Liver (tissue), 9 donors: ENCODE data around the gene ACYP1. TPM values are rescaled to one million over a fixed set of nuclear protein-coding genes. Genes with fewer than 3 reads are reported as not detected.

Experiments
- DNase-seq: peaks from one replicate; pipeline ENCODE4 v3.0.0-alpha.2; 2017; ENCODE audit warnings: low spot score
- H3K27ac ChIP-seq, 2 donors: one replicate each; pipeline ENCODE4 v1.7.0; 2013; ENCODE audit warnings: inconsistent platforms in 2 of 2, low read length in 2 of 2, control low read depth in 1 of 2, low read depth in 1 of 2, mild to moderate bottlenecking in 1 of 2
- H3K27me3 ChIP-seq, 4 donors: one replicate each; pipeline versions ENCODE4 v1.6.1 to v1.7.0; 2013; ENCODE audit warnings: low read length in 3 of 4, inconsistent platforms in 1 of 4, mild to moderate bottlenecking in 1 of 4, moderate library complexity in 1 of 4; ENCODE audit not compliant: control insufficient read depth in 4 of 4, insufficient read depth in 4 of 4
- H3K36me3 ChIP-seq, 4 donors: one replicate each; pipeline versions ENCODE4 v1.6.1 to v1.7.0; 2013; ENCODE audit warnings: low read length in 3 of 4, mild to moderate bottlenecking in 3 of 4, low read depth in 1 of 4, moderate library complexity in 1 of 4; ENCODE audit not compliant: control insufficient read depth in 4 of 4, insufficient read depth in 3 of 4
- H3K4me1 ChIP-seq, 4 donors: one replicate each; pipeline versions ENCODE4 v1.6.1 to v1.7.0; 2013; ENCODE audit warnings: low read length in 3 of 4, mild to moderate bottlenecking in 3 of 4, moderate library complexity in 1 of 4; ENCODE audit not compliant: control insufficient read depth in 4 of 4, insufficient read depth in 4 of 4
- H3K4me3 ChIP-seq, 3 donors: one replicate each; pipeline versions ENCODE4 v1.6.1 to v1.7.0; 2013; ENCODE audit warnings: low read length in 3 of 3, control low read depth in 1 of 3, low read depth in 1 of 3, mild to moderate bottlenecking in 1 of 3
- H3K9ac ChIP-seq, 2 donors: one replicate each; pipeline ENCODE4 v1.7.0; 2013; ENCODE audit warnings: low read length in 2 of 2, mild to moderate bottlenecking in 2 of 2, moderate library complexity in 2 of 2, control low read depth in 1 of 2, low read depth in 1 of 2
- H3K9me3 ChIP-seq, 4 donors: one replicate each; pipeline versions ENCODE4 v1.6.1 to v1.7.0; 2013; ENCODE audit warnings: low read length in 3 of 4; ENCODE audit not compliant: control insufficient read depth in 4 of 4
- ATF3 ChIP-seq: IDR thresholded peaks from 2 replicates; pipeline ENCODE4 v1.6.1; 2016; ENCODE audit warnings: antibody characterized with exemption
- CTCF ChIP-seq: fragments of 150-350 bp; IDR thresholded peaks from 2 replicates; pipeline ENCODE4 v1.5.1; 2017; ENCODE audit warnings: improper control_type of control experiment, low read depth, low read length; ENCODE audit not compliant: missing input control
- EGR1 ChIP-seq, 2 donors: IDR thresholded peaks; 2 replicates each; pipeline ENCODE4 v1.6.1; 2016 to 2018; ENCODE audit warnings: antibody characterized with exemption in 2 of 2, low read depth in 2 of 2
- FOXA1 ChIP-seq: IDR thresholded peaks from 2 replicates; pipeline ENCODE4 v1.6.1; 2016; ENCODE audit warnings: antibody characterized with exemption
- FOXA2 ChIP-seq: IDR thresholded peaks from 2 replicates; pipeline ENCODE4 v1.6.1; 2016; ENCODE audit warnings: antibody characterized with exemption
- GABPA ChIP-seq, 2 donors: IDR thresholded peaks in 1 of 2; conservative IDR thresholded peaks in 1 of 2; 2 replicates each; pipeline ENCODE4 v1.6.1; 2016; ENCODE audit warnings: antibody characterized with exemption in 2 of 2, mild to moderate bottlenecking in 1 of 2, moderate library complexity in 1 of 2
- HNF4A ChIP-seq, 2 donors: conservative IDR thresholded peaks; 2 replicates each; pipeline ENCODE4 v1.6.1; 2016; ENCODE audit warnings: antibody characterized with exemption in 2 of 2, mild to moderate bottlenecking in 2 of 2
- HNF4G ChIP-seq: IDR thresholded peaks from 2 replicates; pipeline ENCODE4 v1.6.1; 2016; ENCODE audit warnings: antibody characterized with exemption
- JUND ChIP-seq, 2 donors: IDR thresholded peaks; 2 replicates each; pipeline ENCODE4 v1.6.1; 2016; ENCODE audit warnings: antibody characterized with exemption in 2 of 2
- NR2F2 ChIP-seq: IDR thresholded peaks from 2 replicates; pipeline ENCODE4 v1.6.1; 2016; ENCODE audit warnings: antibody characterized with exemption
- RAD21 ChIP-seq, 2 donors: IDR thresholded peaks; 2 replicates each; pipeline ENCODE4 v1.6.1; 2016; ENCODE audit warnings: antibody characterized with exemption in 2 of 2, mild to moderate bottlenecking in 2 of 2
- RXRA ChIP-seq, 2 donors: IDR thresholded peaks; 2 replicates each; pipeline ENCODE4 v1.6.1; 2017 to 2018; ENCODE audit warnings: antibody characterized with exemption in 2 of 2, mild to moderate bottlenecking in 1 of 2
- SP1 ChIP-seq: IDR thresholded peaks from 2 replicates; pipeline ENCODE4 v1.6.1; 2018; ENCODE audit warnings: antibody characterized with exemption, mild to moderate bottlenecking
- TAF1 ChIP-seq: conservative IDR thresholded peaks from 2 replicates; pipeline ENCODE4 v1.6.1; 2016; ENCODE audit warnings: antibody characterized with exemption, mild to moderate bottlenecking
- YY1 ChIP-seq: IDR thresholded peaks from 2 replicates; pipeline ENCODE4 v1.6.1; 2016; ENCODE audit warnings: antibody characterized with exemption, mild to moderate bottlenecking
- ZBTB33 ChIP-seq: IDR thresholded peaks from 2 replicates; pipeline ENCODE4 v1.6.1; 2016; ENCODE audit warnings: antibody characterized with exemption
- WGBS: extraction: QIAGEN DNeasy Blood & Tissue Kit; methylation state at CpG from one replicate; pipeline ENCODE4 v1.1.7; 2013; 5-methylcytosine and 5-hydroxymethylcytosine counted together
- polyA plus RNA-seq, 2 donors: library from polyadenylated mRNA; stranded (reverse) in 1 of 2; unstranded in 1 of 2; fragments of 200-250 nt in 1 of 2; fragments of >200 nt in 1 of 2; fragmentation: Nextera tagmentation in 1 of 2; extraction: Ambion mirVana in 1 of 2; gene quantifications; one replicate each; pipeline versions ENCODE4 v1.2.1 to v1.2.3, GENCODE V29; 2013 to 2015
- total RNA-seq, 2 donors: library from RNA; depleted of rRNA; stranded (reverse); fragments of >200 nt; gene quantifications; one replicate each; pipeline ENCODE4 v1.2.3, GENCODE V29; 2014
- TF ChIP-seq, protein P1 (sequence below): IDR thresholded peaks from 2 replicates; pipeline ENCODE4 v1.6.1; 2016; ENCODE audit warnings: antibody characterized with exemption
- TF ChIP-seq, protein P2 (sequence below): IDR thresholded peaks from 2 replicates; pipeline ENCODE4 v1.6.1; 2016; ENCODE audit warnings: antibody characterized with exemption, mild to moderate bottlenecking
- donor health status: healthy.
- donor health status: healthy.
- donor health status: healthy.
- donor health status: healthy.
- donor health status: healthy.

The ACYP1 gene
- total and polyA plus RNA-seq, 4 donors, result 2.1 to 7.5 (median 4.0) TPM

DNA sequence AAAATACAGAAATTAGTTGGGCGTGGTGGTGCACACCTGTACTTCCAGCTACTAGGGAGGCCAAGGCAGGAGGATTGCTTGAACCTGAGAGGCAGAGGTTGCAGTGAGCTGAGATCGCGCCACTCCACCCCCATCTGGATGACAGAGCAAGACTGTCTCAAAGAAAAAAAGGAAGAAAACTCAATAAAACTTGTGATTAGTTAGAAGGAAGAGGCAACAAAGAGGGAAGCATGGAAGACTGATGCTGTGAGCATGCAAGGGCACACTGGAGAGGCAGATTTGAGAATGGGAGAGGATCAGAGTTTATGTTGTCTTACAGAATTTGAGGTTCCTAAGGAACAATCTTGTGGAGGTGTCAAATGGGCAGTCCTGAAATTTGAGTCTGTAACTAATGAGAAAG, 2.9 kb upstream of the ACYP1 start:
- H3K27ac ChIP-seq, result no peak overlapping the region
- peaks cover 3 to 31% (median 13%) of the 10 kb centered on the region in 4 donors for H3K4me1 ChIP-seq

More for the DNA sequence above, 2.9 kb upstream of the ACYP1 start:
- Histone ChIP-seq H3K9ac (no peak overlapping the region), H3K27me3 (no peaks in the 10 kb centered on the region), H3K36me3 (no peaks in the 10 kb centered on the region), H3K4me3 (no peak overlapping the region), H3K9me3 (no peaks in the 10 kb centered on the region)
- DNase-seq, result no peak
- TF ChIP-seq ZBTB33 (no peak), HNF4G (no peak), SP1 (no peak), RAD21 (IDR thresholded peaks at IDR 0.05) (no peak), NR2F2 (no peak), JUND (IDR thresholded peaks at IDR 0.05) (no peak), TAF1 (no peak), YY1 (no peak), FOXA2 (no peak), EGR1 (IDR thresholded peaks at IDR 0.05; ENCODE audit: low read depth in 2 of 2) (no peak), GABPA (IDR thresholded peaks at IDR 0.05 in 1 of 2, conservative IDR thresholded peaks at IDR 0.05 in 1 of 2) (no peak), HNF4A (conservative IDR thresholded peaks at IDR 0.05) (no peak), CTCF (no peak), ATF3 (no peak), RXRA (IDR thresholded peaks at IDR 0.05) (no peak), FOXA1 (no peak)
- TF ChIP-seq, protein P1, sequence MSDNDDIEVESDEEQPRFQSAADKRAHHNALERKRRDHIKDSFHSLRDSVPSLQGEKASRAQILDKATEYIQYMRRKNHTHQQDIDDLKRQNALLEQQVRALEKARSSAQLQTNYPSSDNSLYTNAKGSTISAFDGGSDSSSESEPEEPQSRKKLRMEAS, result no peak
- TF ChIP-seq, protein P2, sequence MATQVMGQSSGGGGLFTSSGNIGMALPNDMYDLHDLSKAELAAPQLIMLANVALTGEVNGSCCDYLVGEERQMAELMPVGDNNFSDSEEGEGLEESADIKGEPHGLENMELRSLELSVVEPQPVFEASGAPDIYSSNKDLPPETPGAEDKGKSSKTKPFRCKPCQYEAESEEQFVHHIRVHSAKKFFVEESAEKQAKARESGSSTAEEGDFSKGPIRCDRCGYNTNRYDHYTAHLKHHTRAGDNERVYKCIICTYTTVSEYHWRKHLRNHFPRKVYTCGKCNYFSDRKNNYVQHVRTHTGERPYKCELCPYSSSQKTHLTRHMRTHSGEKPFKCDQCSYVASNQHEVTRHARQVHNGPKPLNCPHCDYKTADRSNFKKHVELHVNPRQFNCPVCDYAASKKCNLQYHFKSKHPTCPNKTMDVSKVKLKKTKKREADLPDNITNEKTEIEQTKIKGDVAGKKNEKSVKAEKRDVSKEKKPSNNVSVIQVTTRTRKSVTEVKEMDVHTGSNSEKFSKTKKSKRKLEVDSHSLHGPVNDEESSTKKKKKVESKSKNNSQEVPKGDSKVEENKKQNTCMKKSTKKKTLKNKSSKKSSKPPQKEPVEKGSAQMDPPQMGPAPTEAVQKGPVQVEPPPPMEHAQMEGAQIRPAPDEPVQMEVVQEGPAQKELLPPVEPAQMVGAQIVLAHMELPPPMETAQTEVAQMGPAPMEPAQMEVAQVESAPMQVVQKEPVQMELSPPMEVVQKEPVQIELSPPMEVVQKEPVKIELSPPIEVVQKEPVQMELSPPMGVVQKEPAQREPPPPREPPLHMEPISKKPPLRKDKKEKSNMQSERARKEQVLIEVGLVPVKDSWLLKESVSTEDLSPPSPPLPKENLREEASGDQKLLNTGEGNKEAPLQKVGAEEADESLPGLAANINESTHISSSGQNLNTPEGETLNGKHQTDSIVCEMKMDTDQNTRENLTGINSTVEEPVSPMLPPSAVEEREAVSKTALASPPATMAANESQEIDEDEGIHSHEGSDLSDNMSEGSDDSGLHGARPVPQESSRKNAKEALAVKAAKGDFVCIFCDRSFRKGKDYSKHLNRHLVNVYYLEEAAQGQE, result no peak
- WGBS, result 95% methylated on average over 3 of the region's 3 CpGs
